GM12878 (cell line): ENCODE measurements around the gene FXYD4.

Source experiments
- EP300 ChIP-seq, 2 experiments: fragments of 150-350 bp in 1 of 2; IDR thresholded peaks; 2 replicates each; pipeline ENCODE4 v1.6.1; 2011 to 2012; ENCODE audit warnings: low read depth in 2 of 2, low read length in 2 of 2, borderline replicate concordance in 1 of 2, improper control_type of control experiment in 1 of 2, inconsistent platforms in 1 of 2; ENCODE audit not compliant: control insufficient read depth in 1 of 2
- HDAC2 ChIP-seq: fragments of 200-600 bp; sonication (generic); IDR thresholded peaks from 2 replicates; pipeline ENCODE4 v1.6.1; 2017
- MTA3 ChIP-seq: IDR thresholded peaks from 2 replicates; pipeline ENCODE4 v1.6.1; 2012; ENCODE audit warnings: low read length, inconsistent platforms, borderline replicate concordance
- POLR2A ChIP-seq: IDR thresholded peaks from 2 replicates; pipeline ENCODE4 v1.6.1; 2011; ENCODE audit warnings: low read depth, mild to moderate bottlenecking, low read length
- SRF ChIP-seq, 2 experiments: IDR thresholded peaks; 2 replicates each; pipeline ENCODE4 v1.6.1; 2011; ENCODE audit warnings: low read depth in 2 of 2, low read length in 2 of 2, mild to moderate bottlenecking in 1 of 2, moderate library complexity in 1 of 2
- TF ChIP-seq, protein P1 (sequence below), 3 experiments: IDR thresholded peaks in 2 of 3; conservative IDR thresholded peaks in 1 of 3; 2 replicates each; pipeline ENCODE4 v1.5.1; 2011; ENCODE audit warnings: low read depth in 3 of 3, low read length in 3 of 3, mild to moderate bottlenecking in 3 of 3, control low read depth in 2 of 3, moderate library complexity in 2 of 3, inconsistent platforms in 1 of 3, mixed read lengths in 1 of 3; ENCODE audit not compliant: control insufficient read depth in 2 of 3, insufficient read depth in 1 of 3; ENCODE audit errors: extremely low read depth in 1 of 3
- TF ChIP-seq, protein P2 (sequence below): fragments of 450-650 bp; IDR thresholded peaks from 2 replicates; pipeline ENCODE4 v1.6.1; 2017; ENCODE audit warnings: borderline replicate concordance
- TF ChIP-seq, protein P3 (sequence below): IDR thresholded peaks from 2 replicates; pipeline ENCODE4 v1.6.1; 2012; ENCODE audit warnings: low read depth, low read length, improper control_type of control experiment
- TF ChIP-seq, protein P4 (sequence below): IDR thresholded peaks from 2 replicates; pipeline ENCODE4 v1.6.1; 2012; ENCODE audit warnings: low read length, inconsistent platforms

DNA sequence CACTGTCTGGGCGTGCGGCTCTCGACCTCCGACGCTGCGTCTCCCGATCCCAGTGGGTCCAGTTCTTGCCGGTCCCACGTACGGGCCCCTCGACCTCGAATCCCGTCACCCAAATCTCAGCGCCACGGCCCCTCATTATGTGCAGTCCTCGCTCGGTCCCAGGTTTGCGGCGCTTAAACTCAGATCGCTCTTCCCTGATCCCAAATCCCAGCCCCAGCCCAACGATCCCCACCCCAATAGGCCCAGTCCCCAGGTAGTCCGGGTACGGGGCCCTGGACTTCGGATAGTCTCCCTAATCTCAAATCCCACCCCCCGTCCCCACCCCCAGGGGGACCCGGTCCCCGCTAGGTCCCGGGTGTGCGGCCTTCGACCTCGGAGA lies 36.9 kb downstream of the FXYD4 start:
- TF ChIP-seq, protein P1, sequence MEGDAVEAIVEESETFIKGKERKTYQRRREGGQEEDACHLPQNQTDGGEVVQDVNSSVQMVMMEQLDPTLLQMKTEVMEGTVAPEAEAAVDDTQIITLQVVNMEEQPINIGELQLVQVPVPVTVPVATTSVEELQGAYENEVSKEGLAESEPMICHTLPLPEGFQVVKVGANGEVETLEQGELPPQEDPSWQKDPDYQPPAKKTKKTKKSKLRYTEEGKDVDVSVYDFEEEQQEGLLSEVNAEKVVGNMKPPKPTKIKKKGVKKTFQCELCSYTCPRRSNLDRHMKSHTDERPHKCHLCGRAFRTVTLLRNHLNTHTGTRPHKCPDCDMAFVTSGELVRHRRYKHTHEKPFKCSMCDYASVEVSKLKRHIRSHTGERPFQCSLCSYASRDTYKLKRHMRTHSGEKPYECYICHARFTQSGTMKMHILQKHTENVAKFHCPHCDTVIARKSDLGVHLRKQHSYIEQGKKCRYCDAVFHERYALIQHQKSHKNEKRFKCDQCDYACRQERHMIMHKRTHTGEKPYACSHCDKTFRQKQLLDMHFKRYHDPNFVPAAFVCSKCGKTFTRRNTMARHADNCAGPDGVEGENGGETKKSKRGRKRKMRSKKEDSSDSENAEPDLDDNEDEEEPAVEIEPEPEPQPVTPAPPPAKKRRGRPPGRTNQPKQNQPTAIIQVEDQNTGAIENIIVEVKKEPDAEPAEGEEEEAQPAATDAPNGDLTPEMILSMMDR (IDR thresholded peaks at IDR 0.05 in 2 of 3, conservative IDR thresholded peaks at IDR 0.05 in 1 of 3; ENCODE audit: control insufficient read depth in 2 of 3, extremely low read depth in 1 of 3, insufficient read depth in 1 of 3, low read depth in 3 of 3, low read length in 3 of 3), result no peak
- TF ChIP-seq EP300 (IDR thresholded peaks at IDR 0.05; ENCODE audit: borderline replicate concordance in 1 of 2, control insufficient read depth in 1 of 2, low read depth in 2 of 2, low read length in 2 of 2) (no peak), SRF (IDR thresholded peaks at IDR 0.05; ENCODE audit: low read depth in 2 of 2, low read length in 2 of 2) (no peak), HDAC2 (no peak), POLR2A (0 out of 2 replicates have a peak, but pooled peaks have one; percentile 1), MTA3 (no peak)
- TF ChIP-seq, protein P2, sequence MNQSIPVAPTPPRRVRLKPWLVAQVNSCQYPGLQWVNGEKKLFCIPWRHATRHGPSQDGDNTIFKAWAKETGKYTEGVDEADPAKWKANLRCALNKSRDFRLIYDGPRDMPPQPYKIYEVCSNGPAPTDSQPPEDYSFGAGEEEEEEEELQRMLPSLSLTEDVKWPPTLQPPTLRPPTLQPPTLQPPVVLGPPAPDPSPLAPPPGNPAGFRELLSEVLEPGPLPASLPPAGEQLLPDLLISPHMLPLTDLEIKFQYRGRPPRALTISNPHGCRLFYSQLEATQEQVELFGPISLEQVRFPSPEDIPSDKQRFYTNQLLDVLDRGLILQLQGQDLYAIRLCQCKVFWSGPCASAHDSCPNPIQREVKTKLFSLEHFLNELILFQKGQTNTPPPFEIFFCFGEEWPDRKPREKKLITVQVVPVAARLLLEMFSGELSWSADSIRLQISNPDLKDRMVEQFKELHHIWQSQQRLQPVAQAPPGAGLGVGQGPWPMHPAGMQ, result no peak
- TF ChIP-seq, protein P3, sequence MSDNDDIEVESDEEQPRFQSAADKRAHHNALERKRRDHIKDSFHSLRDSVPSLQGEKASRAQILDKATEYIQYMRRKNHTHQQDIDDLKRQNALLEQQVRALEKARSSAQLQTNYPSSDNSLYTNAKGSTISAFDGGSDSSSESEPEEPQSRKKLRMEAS, result no peak
- TF ChIP-seq, protein P4, sequence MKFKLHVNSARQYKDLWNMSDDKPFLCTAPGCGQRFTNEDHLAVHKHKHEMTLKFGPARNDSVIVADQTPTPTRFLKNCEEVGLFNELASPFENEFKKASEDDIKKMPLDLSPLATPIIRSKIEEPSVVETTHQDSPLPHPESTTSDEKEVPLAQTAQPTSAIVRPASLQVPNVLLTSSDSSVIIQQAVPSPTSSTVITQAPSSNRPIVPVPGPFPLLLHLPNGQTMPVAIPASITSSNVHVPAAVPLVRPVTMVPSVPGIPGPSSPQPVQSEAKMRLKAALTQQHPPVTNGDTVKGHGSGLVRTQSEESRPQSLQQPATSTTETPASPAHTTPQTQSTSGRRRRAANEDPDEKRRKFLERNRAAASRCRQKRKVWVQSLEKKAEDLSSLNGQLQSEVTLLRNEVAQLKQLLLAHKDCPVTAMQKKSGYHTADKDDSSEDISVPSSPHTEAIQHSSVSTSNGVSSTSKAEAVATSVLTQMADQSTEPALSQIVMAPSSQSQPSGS, result no peak
